Measurements from ENCODE around the gene AFG3L2.

DNA sequence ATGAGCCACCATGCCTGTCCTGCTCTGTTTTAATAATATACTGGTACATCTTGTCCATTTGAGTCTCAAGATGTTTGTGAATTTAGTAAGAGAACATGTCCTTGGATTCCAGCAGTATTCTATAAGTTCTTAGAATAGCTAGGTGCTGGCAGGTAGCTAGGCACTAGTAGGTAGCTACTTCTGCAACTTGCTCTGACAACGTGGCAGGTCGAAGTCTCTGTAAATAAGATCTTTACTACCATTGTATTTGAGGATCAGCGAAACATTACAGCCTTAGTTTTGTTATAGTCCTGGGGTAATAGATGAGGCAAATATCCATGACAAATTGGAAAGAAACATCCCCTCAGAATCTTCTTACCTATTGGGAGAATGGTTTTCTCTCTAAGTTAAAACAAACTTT is 16.5 kb upstream of the AFG3L2 start:
- TF ChIP-seq, protein P1, sequence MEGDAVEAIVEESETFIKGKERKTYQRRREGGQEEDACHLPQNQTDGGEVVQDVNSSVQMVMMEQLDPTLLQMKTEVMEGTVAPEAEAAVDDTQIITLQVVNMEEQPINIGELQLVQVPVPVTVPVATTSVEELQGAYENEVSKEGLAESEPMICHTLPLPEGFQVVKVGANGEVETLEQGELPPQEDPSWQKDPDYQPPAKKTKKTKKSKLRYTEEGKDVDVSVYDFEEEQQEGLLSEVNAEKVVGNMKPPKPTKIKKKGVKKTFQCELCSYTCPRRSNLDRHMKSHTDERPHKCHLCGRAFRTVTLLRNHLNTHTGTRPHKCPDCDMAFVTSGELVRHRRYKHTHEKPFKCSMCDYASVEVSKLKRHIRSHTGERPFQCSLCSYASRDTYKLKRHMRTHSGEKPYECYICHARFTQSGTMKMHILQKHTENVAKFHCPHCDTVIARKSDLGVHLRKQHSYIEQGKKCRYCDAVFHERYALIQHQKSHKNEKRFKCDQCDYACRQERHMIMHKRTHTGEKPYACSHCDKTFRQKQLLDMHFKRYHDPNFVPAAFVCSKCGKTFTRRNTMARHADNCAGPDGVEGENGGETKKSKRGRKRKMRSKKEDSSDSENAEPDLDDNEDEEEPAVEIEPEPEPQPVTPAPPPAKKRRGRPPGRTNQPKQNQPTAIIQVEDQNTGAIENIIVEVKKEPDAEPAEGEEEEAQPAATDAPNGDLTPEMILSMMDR (IDR thresholded peaks at IDR 0.05; ENCODE audit: low read depth, low read length) = no peak
- no peak for TF ChIP-seq MYC (IDR thresholded peaks at IDR 0.05; ENCODE audit: low read depth, low read length)
- TF ChIP-seq POLR2A (IDR thresholded peaks at IDR 0.05; ENCODE audit: extremely low read depth, insufficient read length) = no peak
- TF ChIP-seq MAX (IDR thresholded peaks at IDR 0.05; ENCODE audit: low read depth, low read length) = no peak

All from NB4 (cell line).